Progenitor cell of endocrine pancreas (in vitro differentiated cells): Measurements from ENCODE around the gene CMIP. TPM values are rescaled to one million over a fixed set of nuclear protein-coding genes. Genes with fewer than 3 reads are reported as not detected.

Experiments
- DNase-seq: peaks from one replicate; pipeline ENCODE4 v3.0.0; 2021; ENCODE audit warnings: low spot score; ENCODE audit not compliant: unreplicated experiment
- H3K27ac Mint-ChIP-seq: 2 replicates; pipeline ENCODE4 v1.8.0; 2021; ENCODE audit warnings: mild to moderate bottlenecking, moderate library complexity, mixed read lengths
- H3K27me3 Mint-ChIP-seq: 2 replicates; pipeline ENCODE4 v1.8.0; 2021; ENCODE audit warnings: mixed read lengths
- H3K36me3 Mint-ChIP-seq: 2 replicates; pipeline ENCODE4 v1.8.0; 2022; ENCODE audit warnings: mixed read lengths; ENCODE audit not compliant: insufficient read depth
- H3K4me1 Mint-ChIP-seq: 2 replicates; pipeline ENCODE4 v1.8.0; 2021; ENCODE audit warnings: low read depth, mixed read lengths
- H3K4me3 Mint-ChIP-seq: 2 replicates; pipeline ENCODE4 v1.8.0; 2021; ENCODE audit warnings: low read depth, mild to moderate bottlenecking, moderate library complexity, mixed read lengths
- H3K9me3 Mint-ChIP-seq: 2 replicates; pipeline ENCODE4 v1.8.0; 2021; ENCODE audit warnings: low read depth, mixed read lengths
- CTCF ChIP-seq: fragments of 200-600 bp; sonication (generic); IDR thresholded peaks from one replicate; pipeline ENCODE4 v1.5.0; 2021; ENCODE audit warnings: antibody characterized with exemption, mild to moderate bottlenecking; ENCODE audit not compliant: unreplicated experiment
- total RNA-seq: library from RNA; stranded (reverse); gene quantifications from 2 replicates; pipeline ENCODE4 v1.2.1, GENCODE V29; 2021

CMIP gene
- total RNA-seq, 1 donor from 2014 or later = 62.7 TPM

GRCh38 chr16:81637336-81638235 is 193.0 kb downstream of the CMIP start:
- peak overlapping the region; percentile 70 for H3K27ac Mint-ChIP-seq
- peaks cover 42% of the 10 kb centered on the region for H3K4me1 Mint-ChIP-seq
- no peaks in the 10 kb centered on the region for H3K36me3 Mint-ChIP-seq
- no peak for TF ChIP-seq CTCF
- no peaks in the 10 kb centered on the region for H3K9me3 Mint-ChIP-seq
- no peak for DNase-seq
- no peak overlapping the region for H3K4me3 Mint-ChIP-seq
- H3K27me3 Mint-ChIP-seq = no peaks in the 10 kb centered on the region

GRCh38 chr16:81638286-81638945 is 193.8 kb downstream of the CMIP start:
- H3K4me3 Mint-ChIP-seq = no peak overlapping the region
- no peaks in the 10 kb centered on the region for H3K9me3 Mint-ChIP-seq
- no peaks in the 10 kb centered on the region for H3K27me3 Mint-ChIP-seq
- TF ChIP-seq CTCF = no peak
- no peaks in the 10 kb centered on the region for H3K36me3 Mint-ChIP-seq
- DNase-seq = no peak
- peak overlapping the region; percentile 70 for H3K27ac Mint-ChIP-seq
- H3K4me1 Mint-ChIP-seq = peaks cover 36% of the 10 kb centered on the region

- Mint-ChIP-seq H3K27me3 (no peaks in the 10 kb centered on the region), H3K9me3 (no peaks in the 10 kb centered on the region), H3K27ac (no peak overlapping the region), H3K4me3 (no peak overlapping the region), H3K36me3 (no peaks in the 10 kb centered on the region), H3K4me1 (peaks cover 27% of the 10 kb centered on the region)
- no peak for DNase-seq
- TF ChIP-seq CTCF = no peak
Observed at GRCh38 chr16:81639348-81639747, 194.7 kb downstream of the CMIP start.

- H3K4me3 Mint-ChIP-seq = no peak overlapping the region
- no peak for DNase-seq
- no peak for TF ChIP-seq CTCF
- no peaks in the 10 kb centered on the region for H3K9me3 Mint-ChIP-seq
- no peaks in the 10 kb centered on the region for H3K36me3 Mint-ChIP-seq
- no peaks in the 10 kb centered on the region for H3K27me3 Mint-ChIP-seq
- no peak overlapping the region for H3K27ac Mint-ChIP-seq
- H3K4me1 Mint-ChIP-seq = peaks cover 20% of the 10 kb centered on the region
Observed at GRCh38 chr16:81639931-81640680, 195.5 kb downstream of the CMIP start.

GRCh38 chr16:81640681-81641070 is 196.1 kb downstream of the CMIP start:
- no peak for TF ChIP-seq CTCF
- no peak for DNase-seq
- Mint-ChIP-seq H3K36me3 (no peaks in the 10 kb centered on the region), H3K9me3 (no peaks in the 10 kb centered on the region), H3K27ac (no peak overlapping the region), H3K4me1 (peaks cover 17% of the 10 kb centered on the region), H3K4me3 (no peak overlapping the region), H3K27me3 (no peaks in the 10 kb centered on the region)
